ENCODE results near the gene COMT.

GRCh38 chr22:19903031-19903430 is 38.5 kb upstream of the COMT start:
- no peak for TF ChIP-seq CTCF (IDR thresholded peaks at IDR 0.05)
- no peak for TF ChIP-seq POLR2A (IDR thresholded peaks at IDR 0.05)
- no peak for TF ChIP-seq POLR2AphosphoS5 (IDR thresholded peaks at IDR 0.05)

Measured in transverse colon (tissue), 4 donors.